K562 (cell line): ENCODE results near the gene ACSL3. TPM values are rescaled to one million over a fixed set of nuclear protein-coding genes. Genes with fewer than 3 reads are reported as not detected.

Source experiments
- EGR1 ChIP-seq: fragments of 450-650 bp; conservative IDR thresholded peaks from 2 replicates; pipeline ENCODE4 v1.6.1; 2017; ENCODE audit warnings: mild to moderate bottlenecking
- GATA2 ChIP-seq: sonication (generic); formaldehyde crosslinking; IDR thresholded peaks from 2 replicates; pipeline ENCODE4 v1.4.0; 2020; ENCODE audit warnings: mild to moderate bottlenecking, missing genetic modification reagents
- JUN ChIP-seq, 2 experiments: sonication (generic) in 1 of 2; formaldehyde crosslinking in 1 of 2; IDR thresholded peaks; 2 replicates each; pipeline versions ENCODE4 v1.6.1 to v1.8.0; 2012 to 2022; ENCODE audit warnings: borderline replicate concordance in 2 of 2, mild to moderate bottlenecking in 2 of 2, improper control_type of control experiment in 1 of 2, low read depth in 1 of 2, low read length in 1 of 2, missing genetic modification reagents in 1 of 2
- NFRKB ChIP-seq: fragments of 450-650 bp; IDR thresholded peaks from 2 replicates; pipeline ENCODE4 v1.6.1; 2016; ENCODE audit warnings: low read depth
- PURB ChIP-seq: sonication (generic); formaldehyde crosslinking; IDR thresholded peaks from 2 replicates; pipeline ENCODE4 v1.9.0; 2021; ENCODE audit warnings: low read depth, mild to moderate bottlenecking, missing genetic modification reagents
- TCF3 ChIP-seq: sonication (generic); formaldehyde crosslinking; IDR thresholded peaks from 2 replicates; pipeline ENCODE4 v1.4.0; 2020; ENCODE audit warnings: mild to moderate bottlenecking, missing genetic modification reagents
- USF2 ChIP-seq: sonication (generic); formaldehyde crosslinking; IDR thresholded peaks from 2 replicates; pipeline ENCODE4 v1.5.0; 2020; ENCODE audit warnings: missing genetic modification reagents
- ZNF354B ChIP-seq: fragments of 250-450 bp; sonication (Bioruptor Pico); IDR thresholded peaks from 2 replicates; pipeline ENCODE4 v1.4.0; 2020
- polyA plus RNA-seq, 8 experiments: library from polyadenylated mRNA; depleted of rRNA in 4 of 8; stranded (reverse) in 5 of 8; unstranded in 3 of 8; fragments of >200 nt; fragmentation: Nextera tagmentation in 2 of 8; fragmentation: Illumina TruSeq in 1 of 8; extraction: Ambion mirVana in 2 of 8; extraction: Trizol in 1 of 8; gene quantifications; 2 replicates each; pipeline versions ENCODE4 v1.2.1 to v1.2.3, GENCODE V29; 2011 to 2014; ENCODE audit warnings: inconsistent platforms in 1 of 8, missing spikeins in 1 of 8
- total RNA-seq, 7 experiments: library from RNA; depleted of rRNA in 6 of 7; stranded (reverse); fragments of >200 nt in 6 of 7; fragmentation: Illumina TruSeq in 2 of 7; extraction: Trizol in 2 of 7; gene quantifications; 2 replicates each; pipeline versions ENCODE4 v1.2.1 to v1.2.3, GENCODE V29; 2011 to 2021; ENCODE audit warnings: low replicate concordance in 1 of 7
- TF ChIP-seq, protein P1 (sequence below), 2 experiments: fragments of 450-650 bp; formaldehyde crosslinking in 1 of 2; IDR thresholded peaks; 2 replicates each; pipeline versions ENCODE4 v1.4.0 to v1.6.1; 2014 to 2020; ENCODE audit warnings: mild to moderate bottlenecking in 2 of 2, borderline replicate concordance in 1 of 2, low read depth in 1 of 2
- TF ChIP-seq, protein P2 (sequence below): fragments of 450-650 bp; IDR thresholded peaks from 2 replicates; pipeline ENCODE4 v1.6.1; 2017; ENCODE audit warnings: mild to moderate bottlenecking, moderate library complexity
- TF ChIP-seq, protein P3 (sequence below): fragments of 250-450 bp; sonication (Bioruptor Pico); IDR thresholded peaks from 2 replicates; pipeline ENCODE4 v1.8.0; 2022; ENCODE audit warnings: inconsistent platforms
- TF ChIP-seq, protein P4 (sequence below): fragments of 450-650 bp; formaldehyde crosslinking; IDR thresholded peaks from 2 replicates; pipeline ENCODE4 v1.4.0; 2022; ENCODE audit warnings: mild to moderate bottlenecking, moderate library complexity

The ACSL3 gene
- total and polyA plus RNA-seq, 9 of the 15 experiments (the other 6 are each of a cell fraction or from before 2014, with no cell fraction given), result 21.3 to 123 (median 85.2) TPM

DNA sequence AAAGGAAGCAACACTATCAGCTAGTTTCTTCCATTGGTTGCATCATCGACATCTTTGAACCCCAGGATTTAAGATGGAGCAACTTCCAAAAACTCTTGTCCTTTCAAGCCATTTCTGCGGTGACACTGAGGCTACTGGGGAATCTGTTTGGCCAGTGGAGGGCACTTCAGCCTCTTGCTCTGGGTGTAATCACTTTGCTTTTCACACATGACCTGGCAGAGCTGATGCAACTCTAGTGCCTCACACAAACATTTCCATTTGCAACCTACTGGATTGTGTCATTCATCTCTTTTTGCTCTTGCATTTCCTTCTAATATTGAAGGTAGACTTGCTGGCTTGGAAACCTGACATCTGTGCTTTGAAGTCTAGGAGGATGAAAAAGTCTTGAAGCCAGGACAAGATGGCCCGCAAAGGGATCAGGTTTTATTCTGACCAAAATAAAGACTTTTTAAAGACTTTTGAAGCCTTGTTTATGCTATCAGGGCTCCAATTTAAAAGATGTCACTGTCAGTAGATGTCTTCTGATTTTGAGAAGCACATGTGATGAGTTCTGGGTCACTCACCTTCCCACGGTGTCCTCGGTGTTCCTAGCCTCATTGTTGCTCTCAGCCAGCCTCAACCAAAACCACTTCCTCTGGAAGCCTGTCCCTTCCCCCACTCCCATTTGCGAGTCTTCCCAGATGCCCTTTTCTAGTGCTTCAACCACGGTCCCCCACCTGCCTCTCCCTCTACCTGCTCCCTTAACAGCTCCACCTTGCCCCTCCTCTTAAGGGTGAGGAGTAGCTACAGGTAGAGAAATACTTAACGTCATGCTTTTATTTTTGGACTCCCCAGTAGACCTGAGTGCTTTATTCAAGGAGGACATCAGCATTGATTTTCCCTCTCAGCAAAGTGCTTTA lies 121.4 kb downstream of the ACSL3 start (continued):
- TF ChIP-seq, protein P1, sequence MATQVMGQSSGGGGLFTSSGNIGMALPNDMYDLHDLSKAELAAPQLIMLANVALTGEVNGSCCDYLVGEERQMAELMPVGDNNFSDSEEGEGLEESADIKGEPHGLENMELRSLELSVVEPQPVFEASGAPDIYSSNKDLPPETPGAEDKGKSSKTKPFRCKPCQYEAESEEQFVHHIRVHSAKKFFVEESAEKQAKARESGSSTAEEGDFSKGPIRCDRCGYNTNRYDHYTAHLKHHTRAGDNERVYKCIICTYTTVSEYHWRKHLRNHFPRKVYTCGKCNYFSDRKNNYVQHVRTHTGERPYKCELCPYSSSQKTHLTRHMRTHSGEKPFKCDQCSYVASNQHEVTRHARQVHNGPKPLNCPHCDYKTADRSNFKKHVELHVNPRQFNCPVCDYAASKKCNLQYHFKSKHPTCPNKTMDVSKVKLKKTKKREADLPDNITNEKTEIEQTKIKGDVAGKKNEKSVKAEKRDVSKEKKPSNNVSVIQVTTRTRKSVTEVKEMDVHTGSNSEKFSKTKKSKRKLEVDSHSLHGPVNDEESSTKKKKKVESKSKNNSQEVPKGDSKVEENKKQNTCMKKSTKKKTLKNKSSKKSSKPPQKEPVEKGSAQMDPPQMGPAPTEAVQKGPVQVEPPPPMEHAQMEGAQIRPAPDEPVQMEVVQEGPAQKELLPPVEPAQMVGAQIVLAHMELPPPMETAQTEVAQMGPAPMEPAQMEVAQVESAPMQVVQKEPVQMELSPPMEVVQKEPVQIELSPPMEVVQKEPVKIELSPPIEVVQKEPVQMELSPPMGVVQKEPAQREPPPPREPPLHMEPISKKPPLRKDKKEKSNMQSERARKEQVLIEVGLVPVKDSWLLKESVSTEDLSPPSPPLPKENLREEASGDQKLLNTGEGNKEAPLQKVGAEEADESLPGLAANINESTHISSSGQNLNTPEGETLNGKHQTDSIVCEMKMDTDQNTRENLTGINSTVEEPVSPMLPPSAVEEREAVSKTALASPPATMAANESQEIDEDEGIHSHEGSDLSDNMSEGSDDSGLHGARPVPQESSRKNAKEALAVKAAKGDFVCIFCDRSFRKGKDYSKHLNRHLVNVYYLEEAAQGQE (IDR thresholded peaks at IDR 0.05; ENCODE audit: borderline replicate concordance), result peak; percentile 82
- TF ChIP-seq, protein P1 (CRISPR knock-in tag; IDR thresholded peaks at IDR 0.05; ENCODE audit: low read depth), result no peak
- no peak for TF ChIP-seq EGR1
- no peak for TF ChIP-seq PURB (CRISPR knock-in tag)
- 0 out of 2 replicates have a peak, but pooled peaks have one; percentile 15 for TF ChIP-seq USF2 (CRISPR knock-in tag)
- no peak for TF ChIP-seq GATA2 (CRISPR knock-in tag)
- TF ChIP-seq ZNF354B (CRISPR knock-in tag), result no peak
- TF ChIP-seq, protein P2, sequence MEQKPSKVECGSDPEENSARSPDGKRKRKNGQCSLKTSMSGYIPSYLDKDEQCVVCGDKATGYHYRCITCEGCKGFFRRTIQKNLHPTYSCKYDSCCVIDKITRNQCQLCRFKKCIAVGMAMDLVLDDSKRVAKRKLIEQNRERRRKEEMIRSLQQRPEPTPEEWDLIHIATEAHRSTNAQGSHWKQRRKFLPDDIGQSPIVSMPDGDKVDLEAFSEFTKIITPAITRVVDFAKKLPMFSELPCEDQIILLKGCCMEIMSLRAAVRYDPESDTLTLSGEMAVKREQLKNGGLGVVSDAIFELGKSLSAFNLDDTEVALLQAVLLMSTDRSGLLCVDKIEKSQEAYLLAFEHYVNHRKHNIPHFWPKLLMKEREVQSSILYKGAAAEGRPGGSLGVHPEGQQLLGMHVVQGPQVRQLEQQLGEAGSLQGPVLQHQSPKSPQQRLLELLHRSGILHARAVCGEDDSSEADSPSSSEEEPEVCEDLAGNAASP, result no peak
- TF ChIP-seq TCF3, result peak; percentile 8; the same call in 1 of the 2 replicates
- TF ChIP-seq, protein P3, sequence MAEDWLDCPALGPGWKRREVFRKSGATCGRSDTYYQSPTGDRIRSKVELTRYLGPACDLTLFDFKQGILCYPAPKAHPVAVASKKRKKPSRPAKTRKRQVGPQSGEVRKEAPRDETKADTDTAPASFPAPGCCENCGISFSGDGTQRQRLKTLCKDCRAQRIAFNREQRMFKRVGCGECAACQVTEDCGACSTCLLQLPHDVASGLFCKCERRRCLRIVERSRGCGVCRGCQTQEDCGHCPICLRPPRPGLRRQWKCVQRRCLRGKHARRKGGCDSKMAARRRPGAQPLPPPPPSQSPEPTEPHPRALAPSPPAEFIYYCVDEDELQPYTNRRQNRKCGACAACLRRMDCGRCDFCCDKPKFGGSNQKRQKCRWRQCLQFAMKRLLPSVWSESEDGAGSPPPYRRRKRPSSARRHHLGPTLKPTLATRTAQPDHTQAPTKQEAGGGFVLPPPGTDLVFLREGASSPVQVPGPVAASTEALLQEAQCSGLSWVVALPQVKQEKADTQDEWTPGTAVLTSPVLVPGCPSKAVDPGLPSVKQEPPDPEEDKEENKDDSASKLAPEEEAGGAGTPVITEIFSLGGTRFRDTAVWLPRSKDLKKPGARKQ (CRISPR knock-in tag), result no peak
- TF ChIP-seq NFRKB, result peak; percentile 81; the same call in 1 of the 2 replicates
- TF ChIP-seq JUN (IDR thresholded peaks at IDR 0.05; ENCODE audit: borderline replicate concordance, low read depth, low read length), result peak; percentile 77; the same call in 1 of the 2 replicates
- TF ChIP-seq JUN (CRISPR knock-in tag; IDR thresholded peaks at IDR 0.05; ENCODE audit: borderline replicate concordance), result no peak
- TF ChIP-seq, protein P4, sequence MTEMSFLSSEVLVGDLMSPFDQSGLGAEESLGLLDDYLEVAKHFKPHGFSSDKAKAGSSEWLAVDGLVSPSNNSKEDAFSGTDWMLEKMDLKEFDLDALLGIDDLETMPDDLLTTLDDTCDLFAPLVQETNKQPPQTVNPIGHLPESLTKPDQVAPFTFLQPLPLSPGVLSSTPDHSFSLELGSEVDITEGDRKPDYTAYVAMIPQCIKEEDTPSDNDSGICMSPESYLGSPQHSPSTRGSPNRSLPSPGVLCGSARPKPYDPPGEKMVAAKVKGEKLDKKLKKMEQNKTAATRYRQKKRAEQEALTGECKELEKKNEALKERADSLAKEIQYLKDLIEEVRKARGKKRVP (CRISPR knock-in tag), result peak; percentile 96
